Mammary epithelial cell (primary cell): ENCODE measurements around the gene UBE2E3.

Experiments
- CTCF ChIP-seq, 2 donors: IDR thresholded peaks in 1 of 2; conservative IDR thresholded peaks in 1 of 2; 2 replicates each; pipeline ENCODE4 v1.5.1; 2011 to 2012; ENCODE audit warnings: inconsistent platforms in 2 of 2, low read length in 2 of 2, mild to moderate bottlenecking in 2 of 2, control low read depth in 1 of 2, low read depth in 1 of 2; ENCODE audit not compliant: insufficient read depth in 1 of 2; ENCODE audit errors: extremely low read depth in 1 of 2
- EZH2 ChIP-seq: IDR thresholded peaks from 2 replicates; pipeline ENCODE4 v1.6.1; 2012; ENCODE audit warnings: low read length, inconsistent platforms, borderline replicate concordance

GRCh38 chr2:181022652-181023051 is 42.2 kb downstream of the UBE2E3 start:
- TF ChIP-seq CTCF (conservative IDR thresholded peaks at IDR 0.05 in 1 of 2, IDR thresholded peaks at IDR 0.05 in 1 of 2; ENCODE audit: extremely low read depth in 1 of 2, insufficient read depth in 1 of 2, low read depth in 1 of 2, low read length in 2 of 2), result no peak
- TF ChIP-seq EZH2, result no peak
